Medulla oblongata (tissue), 1 donor: ENCODE data around the gene LCLAT1.

Experiments
- DNase-seq: peaks from one replicate; pipeline ENCODE4 v3.0.0-alpha.2; 2015; ENCODE audit errors: extremely low spot score

Gene LCLAT1

GRCh38 chr2:30514848-30515435 is 67.9 kb downstream of the LCLAT1 start:
- no peak for DNase-seq

GRCh38 chr2:30516166-30516565 is 69.1 kb downstream of the LCLAT1 start:
- DNase-seq: no peak

- no peak for DNase-seq
Measured at GRCh38 chr2:30519796-30520195, 72.8 kb downstream of the LCLAT1 start.

- DNase-seq: no peak
Measured at GRCh38 chr2:30522421-30522820, 75.4 kb downstream of the LCLAT1 start.

GRCh38 chr2:30527411-30527810 is 80.4 kb downstream of the LCLAT1 start:
- DNase-seq: no peak

- no peak for DNase-seq
Measured at GRCh38 chr2:30527859-30528258, 80.8 kb downstream of the LCLAT1 start.

GRCh38 chr2:30530346-30530745 is 83.3 kb downstream of the LCLAT1 start:
- no peak for DNase-seq

GRCh38 chr2:30541680-30542079 is 94.6 kb downstream of the LCLAT1 start:
- DNase-seq: no peak

GRCh38 chr2:30545875-30546274 is 98.8 kb downstream of the LCLAT1 start:
- DNase-seq: no peak

GRCh38 chr2:30548386-30548785 is 101.3 kb downstream of the LCLAT1 start:
- DNase-seq: no peak

GRCh38 chr2:30549096-30549495 is 102.0 kb downstream of the LCLAT1 start:
- no peak for DNase-seq

GRCh38 chr2:30559544-30560275 is 112.7 kb downstream of the LCLAT1 start:
- no peak for DNase-seq

- no peak for DNase-seq
Measured at GRCh38 chr2:30561349-30561748, 114.3 kb downstream of the LCLAT1 start.

GRCh38 chr2:30565851-30566358 is 118.9 kb downstream of the LCLAT1 start:
- DNase-seq: no peak

- DNase-seq: no peak
Measured at GRCh38 chr2:30566631-30567030, 119.6 kb downstream of the LCLAT1 start.

- no peak for DNase-seq
Measured at GRCh38 chr2:30567317-30567716, 120.3 kb downstream of the LCLAT1 start.

GRCh38 chr2:30569946-30570345 is 122.9 kb downstream of the LCLAT1 start:
- DNase-seq: no peak

GRCh38 chr2:30577151-30577550 is 130.1 kb downstream of the LCLAT1 start:
- DNase-seq: no peak

GRCh38 chr2:30580391-30580790 is 133.3 kb downstream of the LCLAT1 start:
- DNase-seq: no peak

- no peak for DNase-seq
Measured at GRCh38 chr2:30582521-30582920, 135.5 kb downstream of the LCLAT1 start.

GRCh38 chr2:30583204-30583749 is 136.2 kb downstream of the LCLAT1 start:
- DNase-seq: no peak

- DNase-seq: no peak
Measured at GRCh38 chr2:30584116-30584515, 137.1 kb downstream of the LCLAT1 start.

GRCh38 chr2:30588994-30589393 is 141.9 kb downstream of the LCLAT1 start:
- DNase-seq: no peak
